ENCODE results near the gene NRG4.
"Not testable (repeated sequence)": the region's sequence is repeated elsewhere in the genome, so short reads cannot be mapped to it uniquely, and the experiment has no call there.

The NRG4 gene

DNA sequence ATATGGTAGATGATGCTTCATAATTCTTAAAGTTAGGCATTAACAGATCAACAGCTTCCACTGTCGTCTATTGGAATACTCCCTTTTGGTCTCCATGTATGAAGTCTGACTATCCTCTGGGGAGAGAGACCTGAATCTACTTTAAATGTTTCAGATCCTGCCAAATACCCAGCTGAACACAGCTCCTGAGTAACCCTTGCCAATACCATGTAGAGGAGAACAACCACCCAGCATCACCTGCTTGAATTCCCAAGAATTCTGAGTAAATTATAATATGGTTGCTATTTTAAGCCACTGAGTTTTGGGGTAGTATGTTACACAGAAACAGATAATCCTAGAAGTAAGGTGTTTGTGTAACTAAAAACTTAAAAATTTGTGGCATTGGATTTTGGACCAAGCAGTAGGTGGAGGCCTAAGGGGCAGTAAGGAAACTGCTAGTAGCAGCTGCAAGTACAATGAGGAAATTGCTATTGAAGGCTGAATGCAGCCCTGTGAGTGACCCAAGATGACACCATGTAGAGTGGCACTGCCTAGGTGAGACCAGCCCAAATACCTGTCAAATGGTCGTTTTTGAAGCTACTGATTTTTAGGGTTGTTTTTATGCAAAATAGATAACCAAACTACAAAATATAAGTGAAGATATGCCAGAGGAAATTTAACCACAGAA is 30.9 kb downstream of the NRG4 start:
- TF ChIP-seq, protein P1, sequence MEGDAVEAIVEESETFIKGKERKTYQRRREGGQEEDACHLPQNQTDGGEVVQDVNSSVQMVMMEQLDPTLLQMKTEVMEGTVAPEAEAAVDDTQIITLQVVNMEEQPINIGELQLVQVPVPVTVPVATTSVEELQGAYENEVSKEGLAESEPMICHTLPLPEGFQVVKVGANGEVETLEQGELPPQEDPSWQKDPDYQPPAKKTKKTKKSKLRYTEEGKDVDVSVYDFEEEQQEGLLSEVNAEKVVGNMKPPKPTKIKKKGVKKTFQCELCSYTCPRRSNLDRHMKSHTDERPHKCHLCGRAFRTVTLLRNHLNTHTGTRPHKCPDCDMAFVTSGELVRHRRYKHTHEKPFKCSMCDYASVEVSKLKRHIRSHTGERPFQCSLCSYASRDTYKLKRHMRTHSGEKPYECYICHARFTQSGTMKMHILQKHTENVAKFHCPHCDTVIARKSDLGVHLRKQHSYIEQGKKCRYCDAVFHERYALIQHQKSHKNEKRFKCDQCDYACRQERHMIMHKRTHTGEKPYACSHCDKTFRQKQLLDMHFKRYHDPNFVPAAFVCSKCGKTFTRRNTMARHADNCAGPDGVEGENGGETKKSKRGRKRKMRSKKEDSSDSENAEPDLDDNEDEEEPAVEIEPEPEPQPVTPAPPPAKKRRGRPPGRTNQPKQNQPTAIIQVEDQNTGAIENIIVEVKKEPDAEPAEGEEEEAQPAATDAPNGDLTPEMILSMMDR (IDR thresholded peaks at IDR 0.05; ENCODE audit: borderline replicate concordance, insufficient read depth, low read depth, low read length) = no peak
- H3K4me3 ChIP-seq (ENCODE audit: low read depth, low read length) = no peak overlapping the region

DNA sequence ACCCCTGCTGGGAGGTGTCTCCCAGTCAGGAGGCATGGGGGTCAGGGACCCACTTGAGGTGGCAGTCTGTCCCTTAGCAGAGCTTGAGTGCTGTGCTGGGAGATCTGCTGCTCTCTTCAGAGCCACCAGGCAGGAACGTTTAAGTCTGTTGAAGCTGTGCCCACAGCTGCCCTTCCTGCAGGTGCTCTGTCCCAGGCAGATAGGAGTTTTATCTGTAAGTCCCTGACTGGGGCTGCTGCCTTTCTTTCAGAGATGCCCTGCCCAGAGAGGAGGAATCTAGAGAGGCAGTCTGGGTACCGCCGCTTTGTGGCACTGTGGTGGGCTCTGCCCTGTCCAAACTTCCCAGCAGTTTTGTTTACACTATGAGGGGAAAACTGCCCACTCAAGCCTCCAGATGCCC is 35.5 kb downstream of the NRG4 start:
- H3K4me3 ChIP-seq (ENCODE audit: low read depth, low read length) = not testable (repeated sequence)

DNA sequence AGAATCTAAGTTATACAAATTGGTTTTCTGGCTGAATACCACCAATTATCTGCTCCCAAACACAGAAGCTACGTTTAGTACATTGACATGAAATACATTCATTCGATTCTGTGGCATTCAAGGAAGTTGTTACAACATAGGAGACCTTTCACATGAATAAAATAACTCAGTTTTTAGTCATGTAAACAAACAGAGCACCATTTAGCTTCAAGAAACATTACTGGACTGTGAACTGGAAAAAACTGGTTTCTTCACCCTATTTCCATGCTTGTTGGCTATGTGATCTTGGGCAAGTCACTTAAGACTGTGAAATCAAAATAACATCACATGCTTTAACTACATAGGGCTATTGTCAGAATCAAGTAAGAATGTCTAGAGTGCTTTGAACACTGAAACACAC is 46.2 kb downstream of the NRG4 start:
- TF ChIP-seq, protein P1 (IDR thresholded peaks at IDR 0.05; ENCODE audit: borderline replicate concordance, insufficient read depth, low read depth, low read length) = no peak
- H3K4me3 ChIP-seq (ENCODE audit: low read depth, low read length) = no peak overlapping the region

GRCh38 chr15:75961331-75961730 is 50.9 kb downstream of the NRG4 start:
- H3K4me3 ChIP-seq (ENCODE audit: low read depth, low read length) = no peak overlapping the region
- TF ChIP-seq, protein P1 (IDR thresholded peaks at IDR 0.05; ENCODE audit: borderline replicate concordance, insufficient read depth, low read depth, low read length) = no peak

DNA sequence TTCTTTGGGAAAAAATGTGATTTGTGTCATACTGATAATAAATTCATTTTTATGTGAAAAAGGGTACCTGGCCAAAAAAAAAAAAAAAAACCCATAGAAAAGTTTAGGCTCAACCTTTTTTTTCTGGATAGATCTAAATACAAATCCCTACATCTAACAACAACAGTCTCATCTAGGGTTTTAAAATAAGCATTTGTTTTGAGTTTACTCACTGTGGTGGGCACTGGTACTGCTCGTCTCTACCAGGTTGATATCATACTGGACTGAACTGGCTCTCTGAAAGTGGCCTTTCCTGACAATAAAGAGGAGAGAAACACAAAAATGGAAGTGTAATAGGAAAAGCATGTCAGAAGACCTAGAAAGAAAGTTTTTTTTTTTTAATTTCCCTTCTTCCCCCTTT is 56.5 kb downstream of the NRG4 start:
- TF ChIP-seq, protein P1 (IDR thresholded peaks at IDR 0.05; ENCODE audit: borderline replicate concordance, insufficient read depth, low read depth, low read length) = no peak
- H3K4me3 ChIP-seq (ENCODE audit: low read depth, low read length) = no peak overlapping the region

- TF ChIP-seq, protein P1 (IDR thresholded peaks at IDR 0.05; ENCODE audit: borderline replicate concordance, insufficient read depth, low read depth, low read length) = no peak
- H3K4me3 ChIP-seq (ENCODE audit: low read depth, low read length) = no peak overlapping the region
Measured at GRCh38 chr15:75952525-75952924, 59.7 kb downstream of the NRG4 start.

DNA sequence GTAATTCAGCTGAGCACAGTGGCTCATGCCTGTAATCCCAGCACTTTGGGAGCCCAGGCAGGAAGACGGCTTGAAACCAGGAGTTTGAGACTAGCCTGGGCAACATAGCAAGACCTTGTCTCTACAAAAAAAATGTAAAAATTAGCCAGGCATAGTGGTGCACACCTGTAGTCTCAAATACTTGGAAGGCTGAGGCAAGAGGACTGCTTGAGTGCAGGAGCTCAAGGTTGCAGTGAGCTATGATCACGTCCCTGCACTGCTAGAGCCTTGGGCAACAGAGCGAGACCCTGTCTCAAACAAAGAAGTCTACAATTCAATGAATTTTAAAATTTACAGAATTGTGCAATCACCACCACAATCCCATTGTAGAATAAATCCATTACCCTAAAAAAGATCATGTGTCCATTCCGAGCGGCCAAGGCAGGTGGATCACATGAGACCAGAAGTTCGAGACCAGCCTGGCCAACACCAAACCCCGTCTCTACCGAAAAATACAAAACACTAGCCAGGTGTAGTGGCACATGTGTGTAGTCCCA is 63.4 kb downstream of the NRG4 start:
- H3K4me3 ChIP-seq (ENCODE audit: low read depth, low read length) = no peak overlapping the region
- TF ChIP-seq, protein P1 (IDR thresholded peaks at IDR 0.05; ENCODE audit: borderline replicate concordance, insufficient read depth, low read depth, low read length) = no peak
